Endothelial cell of umbilical vein (primary cell): ENCODE results near the gene ZBTB32. TPM values are rescaled to one million over a fixed set of nuclear protein-coding genes. Genes with fewer than 3 reads are reported as not detected.
A peak's percentile ranks its signal among the peaks of the same experiment; 100 is the strongest.

Experiments used
- BruUV-seq: library from RNA; stranded (reverse); fragments of 400-500 nt; replicated peaks from 2 replicates; lab custom pipeline; 2021; lab: Mats Ljungman, UMichigan
- CTCF ChIA-PET: fragments of 300-600, 350-600 bp; sonication (Branson Sonifier 250); formaldehyde crosslinking; loops from one replicate; lab custom pipeline; 2021; ENCODE audit warnings: antibody characterized with exemption, inconsistent platforms; lab: Charles Lee
- POLR2A ChIA-PET: fragments of 300-600, 350-600 bp; sonication (Branson Sonifier 250); formaldehyde crosslinking; loops from one replicate; lab custom pipeline; 2021; ENCODE audit warnings: antibody characterized with exemption, inconsistent platforms; lab: Charles Lee
- DNase-seq: peaks from one replicate; pipeline ENCODE4 v3.0.0-alpha.2; 2011; ENCODE audit warnings: low read depth, low spot score
- FAIRE-seq: peaks from 2 replicates; lab custom pipeline; 2011; peaks lifted over from hg19 to GRCh38; lab: Jason Lieb, UNC
- H2AFZ ChIP-seq: 2 replicates; pipeline ENCODE4 v1.6.0; 2012; ENCODE audit warnings: low read depth, low read length, control low read depth, inconsistent platforms
- H3K27ac ChIP-seq: 2 replicates; pipeline ENCODE4 v1.5.1; 2011; ENCODE audit warnings: low read depth, mild to moderate bottlenecking, control low read depth, low read length, moderate library complexity; ENCODE audit not compliant: insufficient read depth
- H3K27me3 ChIP-seq, 2 experiments: 2 replicates each; pipeline versions ENCODE4 v1.6.0 to v1.6.1; 2011; ENCODE audit warnings: low read length in 2 of 2, mixed read lengths in 1 of 2; ENCODE audit not compliant: control insufficient read depth in 2 of 2, insufficient read depth in 2 of 2
- H3K36me3 ChIP-seq, 2 experiments: 2 replicates in 1 of 2; 3 replicates in 1 of 2; pipeline ENCODE4 v1.5.1; 2011; ENCODE audit warnings: low read length in 2 of 2, mild to moderate bottlenecking in 1 of 2, moderate library complexity in 1 of 2; ENCODE audit not compliant: control insufficient read depth in 2 of 2, insufficient read depth in 2 of 2; ENCODE audit errors: extremely low read depth in 1 of 2
- H3K4me1 ChIP-seq: 3 replicates; pipeline ENCODE4 v1.5.1; 2011; ENCODE audit warnings: mild to moderate bottlenecking, low read length; ENCODE audit not compliant: control insufficient read depth, insufficient read depth; ENCODE audit errors: extremely low read depth
- H3K4me2 ChIP-seq: 2 replicates; pipeline ENCODE4 v1.6.1; 2011; ENCODE audit warnings: low read length, control low read depth, mixed read lengths; ENCODE audit not compliant: insufficient read depth
- H3K4me3 ChIP-seq, 3 experiments: fragments of 200-600 bp in 1 of 3; sonication (generic), shearing (Covaris generic) in 1 of 3; replicated peaks in 1 of 3; 2 replicates each; pipeline ENCODE4 v1.5.1; 2011 to 2016; ENCODE audit warnings: control low read depth in 3 of 3, low read length in 3 of 3, mild to moderate bottlenecking in 2 of 3, inconsistent platforms in 1 of 3, low read depth in 1 of 3, moderate library complexity in 1 of 3; ENCODE audit not compliant: insufficient read depth in 1 of 3
- H3K79me2 ChIP-seq: 2 replicates; pipeline ENCODE4 v1.6.0; 2012; ENCODE audit warnings: low read length, inconsistent platforms; ENCODE audit not compliant: control insufficient read depth, insufficient read depth
- H3K9ac ChIP-seq: replicated peaks from 2 replicates; pipeline ENCODE3; 2011; ENCODE audit warnings: low read length, control low read depth; ENCODE audit not compliant: insufficient read depth; ENCODE audit errors: extremely low read depth
- H3K9me1 ChIP-seq: replicated peaks from 3 replicates; pipeline ENCODE4 v1.6.0; 2011; ENCODE audit warnings: mild to moderate bottlenecking, low read length; ENCODE audit not compliant: control insufficient read depth, insufficient read depth; ENCODE audit errors: extremely low read depth
- H3K9me3 ChIP-seq: replicated peaks from 2 replicates; pipeline ENCODE4 v1.5.1; 2012; ENCODE audit warnings: low read length, inconsistent platforms; ENCODE audit not compliant: control insufficient read depth, insufficient read depth
- H4K20me1 ChIP-seq: replicated peaks from 2 replicates; pipeline ENCODE3; 2011; ENCODE audit warnings: mild to moderate bottlenecking, low read length; ENCODE audit not compliant: control insufficient read depth, insufficient read depth; ENCODE audit errors: extremely low read depth
- dilution Hi-C: fragments of 300-500 bp; cut with MboI; formaldehyde crosslinking; loops from one replicate; pipeline ENCODE4 v1.15.0; 2019; ENCODE audit warnings: low sequenced_read_pairs; ENCODE audit not compliant: extremely low pct_ligation_motif_present
- intact Hi-C: fragments of 100-400 bp; cut with micrococcal nuclease; formaldehyde crosslinking; loops from one replicate; pipeline ENCODE4 v1.10.0; 2022
- polyA plus RNA-seq, 4 experiments: library from polyadenylated mRNA; depleted of rRNA in 3 of 4; stranded (reverse) in 3 of 4; unstranded in 1 of 4; fragments of >200 nt; gene quantifications; 2 replicates each; pipeline versions ENCODE4 v1.2.1 to v1.2.3, GENCODE V29; 2011 to 2012; ENCODE audit warnings: missing spikeins in 1 of 4
- total RNA-seq: library from RNA; stranded (reverse); gene quantifications from 2 replicates; pipeline ENCODE4 v1.2.3, GENCODE V29; 2021
- TF ChIP-seq, protein P1 (sequence below): IDR thresholded peaks from 2 replicates; pipeline ENCODE4 v1.6.1; 2011; ENCODE audit not compliant: insufficient read depth, insufficient read length
- TF ChIP-seq, protein P2 (sequence below), 2 donors: IDR thresholded peaks; 1 replicate in 1 of 2; 2 replicates in 1 of 2; pipeline ENCODE4 v1.5.1; 2011; ENCODE audit warnings: low read length in 2 of 2, mild to moderate bottlenecking in 2 of 2, moderate library complexity in 2 of 2, control low read depth in 1 of 2, inconsistent platforms in 1 of 2, low read depth in 1 of 2; ENCODE audit not compliant: insufficient read depth in 1 of 2; ENCODE audit errors: extremely low read depth in 1 of 2

Gene ZBTB32
- total and polyA plus RNA-seq, 2 donors (not counting 3 experiments of a cell fraction or from before 2014, with no cell fraction given): not detected

- CTCF ChIA-PET: interaction anchor here (0.7 to 6.8 kb wide), 13 partner anchors 9 to 238 kb away, joined by 3 to 54 read pairs (median 4); no protein-coding TSS in a partner anchor
- intact Hi-C loops: loop anchor here (1.0 to 5.0 kb wide), 5 partner anchors 23 to 237 kb away; partner anchors contain the start of gene TMEM147
- BruUV-seq: no TSS peak
These were observed 10.3 kb upstream of the ZBTB32 start for GRCh38 chr19:35693835-35694599.

More at GRCh38 chr19:35693835-35694599, 10.3 kb upstream of the ZBTB32 start:
- Histone ChIP-seq H3K4me2 (no peak overlapping the region), H3K27me3 (no peaks in the 10 kb centered on the region), H4K20me1 (no peaks in the 10 kb centered on the region), H3K4me1 (no peaks in the 10 kb centered on the region), H3K9me1 (no peaks in the 10 kb centered on the region), H3K9me3 (no peaks in the 10 kb centered on the region), H2AFZ (no peak overlapping the region), H3K27ac (no peak overlapping the region), H3K4me3 (no peak overlapping the region), H3K36me3 (no peaks in the 10 kb centered on the region), H3K9ac (no peak overlapping the region), H3K79me2 (no peaks in the 10 kb centered on the region)
- FAIRE-seq: peak; percentile 86
- dilution Hi-C loops: no loop called here
- POLR2A ChIA-PET: no interaction called here
- TF ChIP-seq, protein P1, sequence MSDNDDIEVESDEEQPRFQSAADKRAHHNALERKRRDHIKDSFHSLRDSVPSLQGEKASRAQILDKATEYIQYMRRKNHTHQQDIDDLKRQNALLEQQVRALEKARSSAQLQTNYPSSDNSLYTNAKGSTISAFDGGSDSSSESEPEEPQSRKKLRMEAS: no peak
- TF ChIP-seq, protein P2, sequence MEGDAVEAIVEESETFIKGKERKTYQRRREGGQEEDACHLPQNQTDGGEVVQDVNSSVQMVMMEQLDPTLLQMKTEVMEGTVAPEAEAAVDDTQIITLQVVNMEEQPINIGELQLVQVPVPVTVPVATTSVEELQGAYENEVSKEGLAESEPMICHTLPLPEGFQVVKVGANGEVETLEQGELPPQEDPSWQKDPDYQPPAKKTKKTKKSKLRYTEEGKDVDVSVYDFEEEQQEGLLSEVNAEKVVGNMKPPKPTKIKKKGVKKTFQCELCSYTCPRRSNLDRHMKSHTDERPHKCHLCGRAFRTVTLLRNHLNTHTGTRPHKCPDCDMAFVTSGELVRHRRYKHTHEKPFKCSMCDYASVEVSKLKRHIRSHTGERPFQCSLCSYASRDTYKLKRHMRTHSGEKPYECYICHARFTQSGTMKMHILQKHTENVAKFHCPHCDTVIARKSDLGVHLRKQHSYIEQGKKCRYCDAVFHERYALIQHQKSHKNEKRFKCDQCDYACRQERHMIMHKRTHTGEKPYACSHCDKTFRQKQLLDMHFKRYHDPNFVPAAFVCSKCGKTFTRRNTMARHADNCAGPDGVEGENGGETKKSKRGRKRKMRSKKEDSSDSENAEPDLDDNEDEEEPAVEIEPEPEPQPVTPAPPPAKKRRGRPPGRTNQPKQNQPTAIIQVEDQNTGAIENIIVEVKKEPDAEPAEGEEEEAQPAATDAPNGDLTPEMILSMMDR (IDR thresholded peaks at IDR 0.05; ENCODE audit: extremely low read depth in 1 of 2, insufficient read depth in 1 of 2, low read depth in 1 of 2, low read length in 2 of 2): peak; percentile 97
- DNase-seq: peak; percentile 78
